ENCODE measurements around the gene SYCP2.
"Not testable (repeated sequence)": the region's sequence is repeated elsewhere in the genome, so short reads cannot be mapped to it uniquely, and the experiment has no call there.

Gene SYCP2

GRCh38 chr20:59903621-59904020 is 29.8 kb downstream of the SYCP2 start:
- no peak for DNase-seq (ENCODE audit: low read depth in 2 of 3, low spot score in 1 of 3)

GRCh38 chr20:59902470-59902869 is 31.0 kb downstream of the SYCP2 start:
- no peak for DNase-seq (ENCODE audit: low read depth in 2 of 3, low spot score in 1 of 3)

- no peak for DNase-seq (ENCODE audit: low read depth in 2 of 3, low spot score in 1 of 3)
Observed at GRCh38 chr20:59895908-59896307, 37.5 kb downstream of the SYCP2 start.

- DNase-seq (ENCODE audit: low read depth in 2 of 3, low spot score in 1 of 3), result no peak
Observed at GRCh38 chr20:59891581-59891980, 41.9 kb downstream of the SYCP2 start.

GRCh38 chr20:59890035-59890434 is 43.4 kb downstream of the SYCP2 start:
- not testable (repeated sequence) for DNase-seq (ENCODE audit: low read depth in 2 of 3, low spot score in 1 of 3)

- DNase-seq (ENCODE audit: low read depth in 2 of 3, low spot score in 1 of 3), result no peak
Observed at GRCh38 chr20:59888050-59888449, 45.4 kb downstream of the SYCP2 start.

GRCh38 chr20:59884494-59884893 is 48.9 kb downstream of the SYCP2 start:
- DNase-seq (ENCODE audit: low read depth in 2 of 3, low spot score in 1 of 3), result no peak

- DNase-seq (ENCODE audit: low read depth in 2 of 3, low spot score in 1 of 3), result no peak
Observed at GRCh38 chr20:59880198-59880597, 53.2 kb downstream of the SYCP2 start.

- DNase-seq (ENCODE audit: low read depth in 2 of 3, low spot score in 1 of 3), result no peak
Observed at GRCh38 chr20:59873409-59873808, 60.0 kb downstream of the SYCP2 start.

- DNase-seq (ENCODE audit: low read depth in 2 of 3, low spot score in 1 of 3), result no peak
Observed at GRCh38 chr20:59871096-59871495, 62.3 kb downstream of the SYCP2 start.

GRCh38 chr20:59866338-59866737 is 67.1 kb downstream of the SYCP2 start:
- DNase-seq (ENCODE audit: low read depth in 2 of 3, low spot score in 1 of 3), result no peak

GRCh38 chr20:59864726-59865125 is 68.7 kb downstream of the SYCP2 start:
- DNase-seq (ENCODE audit: low read depth in 2 of 3, low spot score in 1 of 3), result no peak

GRCh38 chr20:59863058-59863457 is 70.4 kb downstream of the SYCP2 start:
- DNase-seq (ENCODE audit: low read depth in 2 of 3, low spot score in 1 of 3), result no peak

- DNase-seq (ENCODE audit: low read depth in 2 of 3, low spot score in 1 of 3), result no peak
Observed at GRCh38 chr20:59861401-59861800, 72.0 kb downstream of the SYCP2 start.

- no peak for DNase-seq (ENCODE audit: low read depth in 2 of 3, low spot score in 1 of 3)
Observed at GRCh38 chr20:59858425-59858824, 75.0 kb downstream of the SYCP2 start.

- no peak for DNase-seq (ENCODE audit: low read depth in 2 of 3, low spot score in 1 of 3)
Observed at GRCh38 chr20:59857966-59858365, 75.5 kb downstream of the SYCP2 start.

GRCh38 chr20:59856941-59857340 is 76.5 kb downstream of the SYCP2 start:
- not testable (repeated sequence) for DNase-seq (ENCODE audit: low read depth in 2 of 3, low spot score in 1 of 3)

GRCh38 chr20:59856526-59856925 is 76.9 kb downstream of the SYCP2 start:
- DNase-seq (ENCODE audit: low read depth in 2 of 3, low spot score in 1 of 3), result not testable (repeated sequence)

- no peak for DNase-seq (ENCODE audit: low read depth in 2 of 3, low spot score in 1 of 3)
Observed at GRCh38 chr20:59850018-59850641, 83.3 kb downstream of the SYCP2 start.

GRCh38 chr20:59848182-59848581 is 85.3 kb downstream of the SYCP2 start:
- DNase-seq (ENCODE audit: low read depth in 2 of 3, low spot score in 1 of 3), result no peak

- no peak for DNase-seq (ENCODE audit: low read depth in 2 of 3, low spot score in 1 of 3)
Observed at GRCh38 chr20:59845472-59845871, 88.0 kb downstream of the SYCP2 start.

- DNase-seq (ENCODE audit: low read depth in 2 of 3, low spot score in 1 of 3), result no peak
Observed at GRCh38 chr20:59839400-59839799, 94.0 kb downstream of the SYCP2 start.

- DNase-seq (ENCODE audit: low read depth in 2 of 3, low spot score in 1 of 3), result no peak
Observed at GRCh38 chr20:59837623-59838394, 95.6 kb downstream of the SYCP2 start.
